Adrenal gland (tissue), 12 donors: ENCODE data around the gene SLAMF9. TPM values are rescaled to one million over a fixed set of nuclear protein-coding genes. Genes with fewer than 3 reads are reported as not detected.

Experiments used
- DNase-seq, 7 donors: peaks; one replicate each; pipeline ENCODE4 v3.0.0-alpha.2; 2019 to 2020
- H3K27ac ChIP-seq, 5 donors: fragments of 200-600 bp; sonication (generic) in 4 of 5; 1 replicate in 3 of 5; 2 replicates in 2 of 5; pipeline versions ENCODE4 v1.5.1 to v1.8.0; 2016 to 2020; ENCODE audit warnings: mild to moderate bottlenecking in 1 of 5
- H3K27me3 ChIP-seq: fragments of 200-600 bp; 2 replicates; pipeline ENCODE4 v1.8.0; 2021
- H3K36me3 ChIP-seq, 2 donors: fragments of 200-600 bp; replicated peaks in 1 of 2; 1 replicate in 1 of 2; 2 replicates in 1 of 2; pipeline versions ENCODE4 v1.5.1 to v1.8.0; 2018 to 2022
- H3K4me1 ChIP-seq, 2 donors: fragments of 200-600 bp; replicated peaks in 1 of 2; 1 replicate in 1 of 2; 2 replicates in 1 of 2; pipeline versions ENCODE4 v1.5.1 to v1.8.0; 2018 to 2021
- H3K4me3 ChIP-seq, 4 donors: fragments of 200-600 bp; sonication (generic) in 3 of 4; one replicate each; pipeline ENCODE4 v1.5.1; 2016 to 2018
- H3K9me3 ChIP-seq, 3 donors: fragments of 200-600 bp; sonication (generic) in 1 of 3; replicated peaks in 1 of 3; 1 replicate in 2 of 3; 2 replicates in 1 of 3; pipeline versions ENCODE4 v1.5.1 to v1.8.0; 2016 to 2021
- POLR2A ChIP-seq, 2 donors: fragments of 450-650 bp; IDR thresholded peaks; one replicate each; pipeline ENCODE4 v1.6.1; 2017; ENCODE audit warnings: antibody characterized with exemption in 2 of 2, mild to moderate bottlenecking in 2 of 2, moderate library complexity in 1 of 2
- WGBS, 4 donors: extraction: QIAGEN DNeasy Blood & Tissue Kit in 2 of 4; methylation state at CpG; one replicate each; pipeline versions ENCODE4 v1.1.5 to v1.1.7; 2013 to 2017; 5-methylcytosine and 5-hydroxymethylcytosine counted together
- intact Hi-C, 2 donors: fragments of 100-400 bp; cut with DNase I; formaldehyde crosslinking; loops; one replicate each; pipeline versions ENCODE4 v1.14.1 to v1.15.0; 2022 to 2023
- polyA plus RNA-seq, 3 donors: library from polyadenylated mRNA; stranded (reverse); fragments of 200-250 nt in 2 of 3; fragments of 350-450 nt in 1 of 3; fragmentation: Illumina TruSeq in 1 of 3; extraction: RNeasy Lipid Tissue Mini Kit (QIAGEN cat#74804) in 1 of 3; gene quantifications; one replicate each; pipeline ENCODE4 v1.2.3, GENCODE V29; 2013 to 2014
- total RNA-seq, 9 donors: library from RNA; depleted of rRNA in 4 of 9; stranded (reverse); fragments of >200 nt in 4 of 9; fragments of 120-200 nt in 1 of 9; fragmentation: NEBNext Ultra II Directional in 1 of 9; extraction: Animal tissue kit (Norgen Biotek cat#: 25700) in 1 of 9; gene quantifications; one replicate each; pipeline versions ENCODE4 v1.1.0 to v1.2.4, GENCODE V29; 2013 to 2023
- TF ChIP-seq, protein P1 (sequence below), 6 experiments: fragments of 450-650 bp in 4 of 6; fragments of 200-600 bp in 2 of 6; sonication (generic) in 1 of 6; IDR thresholded peaks; 1 replicate in 5 of 6; 2 replicates in 1 of 6; pipeline versions ENCODE4 v1.5.1 to v1.8.0; 2016 to 2021; ENCODE audit warnings: antibody characterized with exemption in 6 of 6, mild to moderate bottlenecking in 2 of 6, moderate library complexity in 1 of 6
- donor health status: healthy with polysubstance abuse.
- donor health status: Bipolar disorder and iron deficiency.
- donor health status: DM: yes; HTN: yes; CAD: no.
- donor health status: DM: no; HTN: no; CAD: no.
- donor health status: DM: no; HTN: no; CAD: no.
- donor health status: DM: yes; HTN: yes; CAD: no.

SLAMF9 gene
- total and polyA plus RNA-seq, 12 donors, result not detected

- intact Hi-C loops, result loop anchor here in 1 of 2 donors (1.0 kb wide), 1 partner anchor 72 kb away; no protein-coding TSS in a partner anchor
- Histone ChIP-seq H3K27ac (no peak overlapping the region), H3K4me3 (no peak overlapping the region), H3K36me3 (no peaks in the 10 kb centered on the region), H3K9me3 (no peaks in the 10 kb centered on the region), H3K27me3 (peaks cover 11% of the 10 kb centered on the region), H3K4me1 (peaks cover 0 to 5% of the 10 kb centered on the region in 2 donors)
- 60 to 71% (median 61%) methylated on average over 4 of the region's 4 CpGs for WGBS, 4 donors
- TF ChIP-seq, protein P1, sequence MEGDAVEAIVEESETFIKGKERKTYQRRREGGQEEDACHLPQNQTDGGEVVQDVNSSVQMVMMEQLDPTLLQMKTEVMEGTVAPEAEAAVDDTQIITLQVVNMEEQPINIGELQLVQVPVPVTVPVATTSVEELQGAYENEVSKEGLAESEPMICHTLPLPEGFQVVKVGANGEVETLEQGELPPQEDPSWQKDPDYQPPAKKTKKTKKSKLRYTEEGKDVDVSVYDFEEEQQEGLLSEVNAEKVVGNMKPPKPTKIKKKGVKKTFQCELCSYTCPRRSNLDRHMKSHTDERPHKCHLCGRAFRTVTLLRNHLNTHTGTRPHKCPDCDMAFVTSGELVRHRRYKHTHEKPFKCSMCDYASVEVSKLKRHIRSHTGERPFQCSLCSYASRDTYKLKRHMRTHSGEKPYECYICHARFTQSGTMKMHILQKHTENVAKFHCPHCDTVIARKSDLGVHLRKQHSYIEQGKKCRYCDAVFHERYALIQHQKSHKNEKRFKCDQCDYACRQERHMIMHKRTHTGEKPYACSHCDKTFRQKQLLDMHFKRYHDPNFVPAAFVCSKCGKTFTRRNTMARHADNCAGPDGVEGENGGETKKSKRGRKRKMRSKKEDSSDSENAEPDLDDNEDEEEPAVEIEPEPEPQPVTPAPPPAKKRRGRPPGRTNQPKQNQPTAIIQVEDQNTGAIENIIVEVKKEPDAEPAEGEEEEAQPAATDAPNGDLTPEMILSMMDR (IDR thresholded peaks at IDR 0.05), result no peak
- no peak for TF ChIP-seq POLR2A (IDR thresholded peaks at IDR 0.05)
- DNase-seq, result no peak
These were observed 18.2 kb downstream of the SLAMF9 start for GRCh38 chr1:159935719-159936272.

DNA sequence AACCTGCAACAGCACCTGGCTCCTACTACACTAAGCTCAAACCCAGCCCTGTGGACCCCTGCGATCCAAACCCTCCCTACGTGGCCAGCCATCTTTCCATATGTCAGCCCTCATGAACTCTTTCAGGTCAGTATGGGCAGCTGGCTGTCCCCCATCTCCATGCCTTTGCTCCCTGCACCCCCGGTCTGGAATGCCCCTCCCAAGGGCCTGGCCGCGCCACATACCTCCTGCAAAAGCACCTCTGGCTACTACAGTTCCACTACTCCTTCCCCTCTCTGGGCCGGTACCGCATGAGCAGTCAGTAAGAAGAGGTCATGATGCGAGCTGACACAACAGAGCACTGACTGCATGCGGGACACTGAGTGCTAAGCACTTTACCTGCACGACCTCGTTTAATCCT is 18.7 kb downstream of the SLAMF9 start:
- WGBS, 4 donors, result 73 to 89% (median 87%) methylated on average over 11 of the region's 11 CpGs
- intact Hi-C loops, result no loop called here
- Histone ChIP-seq H3K4me1 (peaks cover 0 to 5% of the 10 kb centered on the region in 2 donors), H3K27ac (no peak overlapping the region), H3K36me3 (no peaks in the 10 kb centered on the region), H3K4me3 (no peak overlapping the region), H3K27me3 (peaks cover 11% of the 10 kb centered on the region), H3K9me3 (no peaks in the 10 kb centered on the region)
- no peak for TF ChIP-seq POLR2A (IDR thresholded peaks at IDR 0.05)
- TF ChIP-seq, protein P1 (IDR thresholded peaks at IDR 0.05), result no peak
- DNase-seq, result no peak

DNA sequence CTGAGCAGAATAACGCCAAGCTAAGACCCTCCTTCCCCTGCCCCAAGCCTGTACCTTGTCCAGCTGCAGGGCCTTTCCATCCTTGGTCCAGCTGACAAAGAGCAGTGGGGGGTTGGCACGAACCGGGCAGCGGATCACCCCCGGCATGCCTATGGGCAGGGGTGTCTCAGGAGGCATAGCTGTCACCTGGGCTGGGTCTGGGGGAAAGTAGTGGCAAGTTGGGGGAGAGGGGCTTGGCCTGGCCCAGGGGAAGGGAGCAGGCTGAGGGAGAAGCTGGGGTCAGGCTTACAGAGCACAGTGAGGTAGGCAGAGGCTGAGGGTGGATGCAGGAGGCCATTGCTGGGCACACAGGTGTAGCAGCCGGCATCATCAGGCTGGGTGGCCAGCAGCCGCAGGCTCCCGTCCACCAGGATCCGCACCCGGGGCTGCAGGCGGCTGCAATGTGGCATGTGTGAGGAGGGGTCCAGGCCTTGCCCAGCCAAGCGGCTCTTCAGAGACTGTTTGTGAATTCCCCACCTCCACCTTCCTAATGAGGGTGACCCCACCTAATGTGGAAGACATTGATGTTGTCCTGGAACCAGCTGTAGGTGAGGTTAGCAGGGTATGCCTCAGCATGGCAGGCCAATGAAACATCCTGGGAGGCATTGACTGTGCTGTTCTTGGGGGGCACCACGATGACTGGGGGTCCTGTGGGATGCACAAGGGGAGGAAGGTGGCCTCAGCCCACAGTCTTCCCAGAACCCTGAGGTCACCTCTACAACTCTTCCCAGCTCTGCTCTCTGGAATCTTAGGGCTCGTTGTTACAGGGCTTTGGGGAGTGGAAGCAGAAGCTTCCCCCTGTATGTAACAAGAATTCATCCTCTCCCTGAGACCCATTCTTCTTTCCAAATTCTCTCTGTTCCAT is 19.6 kb downstream of the SLAMF9 start:
- DNase-seq, result no peak

DNA sequence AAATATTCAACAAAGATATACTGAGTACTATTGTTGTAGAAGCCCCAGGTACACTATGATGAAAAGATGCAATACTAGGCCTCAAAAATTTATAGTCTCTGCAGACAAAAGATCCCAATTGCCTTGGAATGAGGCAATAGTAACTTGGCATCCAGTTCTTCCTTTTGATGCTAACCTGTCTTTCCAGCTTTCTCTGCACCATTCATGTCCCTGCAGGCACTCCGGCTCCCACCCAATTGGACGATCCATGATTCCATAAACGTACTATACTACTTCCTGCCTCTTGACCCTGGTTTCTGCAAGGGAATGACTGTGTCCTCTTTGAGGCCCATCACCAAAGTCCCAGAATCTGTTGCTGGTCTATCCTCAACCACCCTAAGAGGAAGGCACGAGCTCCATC is 20.7 kb downstream of the SLAMF9 start:
- peaks cover 7% of the 10 kb centered on the region for H3K27me3 ChIP-seq
- H3K36me3 ChIP-seq, result no peaks in the 10 kb centered on the region
- no peaks in the 10 kb centered on the region for H3K9me3 ChIP-seq
- TF ChIP-seq, protein P1 (IDR thresholded peaks at IDR 0.05), result no peak
- TF ChIP-seq POLR2A (IDR thresholded peaks at IDR 0.05), result no peak
- H3K4me3 ChIP-seq, result no peak overlapping the region
- WGBS, 4 donors, result 84 to 93% (median 89%) methylated on average over 4 of the region's 4 CpGs
- no peak overlapping the region for H3K27ac ChIP-seq
- intact Hi-C loops, result loop anchor here in 1 of 2 donors (5.0 kb wide), 1 partner anchor 69 kb away; no protein-coding TSS in a partner anchor
- DNase-seq, result no peak
- H3K4me1 ChIP-seq, result peaks cover 0 to 5% of the 10 kb centered on the region in 2 donors

More for the DNA sequence above, 19.6 kb downstream of the SLAMF9 start:
- no peaks in the 10 kb centered on the region for H3K9me3 ChIP-seq
- no peak overlapping the region for H3K27ac ChIP-seq
- H3K4me3 ChIP-seq, result no peak overlapping the region
- H3K36me3 ChIP-seq, result no peaks in the 10 kb centered on the region
- TF ChIP-seq, protein P1 (IDR thresholded peaks at IDR 0.05), result no peak
- no peak for TF ChIP-seq POLR2A (IDR thresholded peaks at IDR 0.05)
- peaks cover 7% of the 10 kb centered on the region for H3K27me3 ChIP-seq
- WGBS, 4 donors, result 65 to 86% (median 83%) methylated on average over 5 to 14 of the region's 14 CpGs
- H3K4me1 ChIP-seq, result peaks cover 0 to 5% of the 10 kb centered on the region in 2 donors
- intact Hi-C loops, result loop anchor here in 1 of 2 donors (5.0 kb wide), 1 partner anchor 68 kb away; no protein-coding TSS in a partner anchor
